Endothelial cell (in vitro differentiated cells): ENCODE results near the gene SLC38A4. TPM values are rescaled to one million over a fixed set of nuclear protein-coding genes. Genes with fewer than 3 reads are reported as not detected.

Experiments used
- DNase-seq: peaks from one replicate; pipeline ENCODE4 v3.0.0; 2021; ENCODE audit warnings: low spot score
- H3K27ac Mint-ChIP-seq: one replicate; pipeline ENCODE4 v1.8.0; 2021; ENCODE audit warnings: mixed read lengths, inconsistent platforms; ENCODE audit not compliant: unreplicated experiment
- H3K27me3 Mint-ChIP-seq: one replicate; pipeline ENCODE4 v1.8.0; 2021; ENCODE audit warnings: mild to moderate bottlenecking, moderate library complexity, mixed read lengths, inconsistent platforms; ENCODE audit not compliant: unreplicated experiment
- H3K36me3 Mint-ChIP-seq: one replicate; pipeline ENCODE4 v1.8.0; 2021; ENCODE audit warnings: mild to moderate bottlenecking, low read depth, mixed read lengths, inconsistent platforms; ENCODE audit not compliant: unreplicated experiment
- H3K4me1 Mint-ChIP-seq: one replicate; pipeline ENCODE4 v1.8.0; 2021; ENCODE audit warnings: mild to moderate bottlenecking, mixed read lengths, inconsistent platforms; ENCODE audit not compliant: unreplicated experiment
- H3K4me3 Mint-ChIP-seq: one replicate; pipeline ENCODE4 v1.8.0; 2021; ENCODE audit warnings: mild to moderate bottlenecking, mixed read lengths, inconsistent platforms; ENCODE audit not compliant: unreplicated experiment
- H3K9me3 Mint-ChIP-seq: one replicate; pipeline ENCODE4 v1.8.0; 2021; ENCODE audit warnings: mixed read lengths, inconsistent platforms; ENCODE audit not compliant: unreplicated experiment
- total RNA-seq: library from RNA; stranded (reverse); fragmentation: NEBNext Ultra II Directional; extraction: Animal tissue kit (Norgen Biotek cat#: 25700); gene quantifications from one replicate; pipeline ENCODE4 v1.2.1, GENCODE V29; 2021; ENCODE audit not compliant: unreplicated experiment
- TF ChIP-seq, protein P1 (sequence below): fragments of 200-600 bp; sonication (generic); IDR thresholded peaks from one replicate; pipeline ENCODE4 v1.5.0; 2021; ENCODE audit warnings: antibody characterized with exemption; ENCODE audit not compliant: unreplicated experiment

Gene SLC38A4
- total RNA-seq, 1 donor from 2014 or later: not detected

DNA sequence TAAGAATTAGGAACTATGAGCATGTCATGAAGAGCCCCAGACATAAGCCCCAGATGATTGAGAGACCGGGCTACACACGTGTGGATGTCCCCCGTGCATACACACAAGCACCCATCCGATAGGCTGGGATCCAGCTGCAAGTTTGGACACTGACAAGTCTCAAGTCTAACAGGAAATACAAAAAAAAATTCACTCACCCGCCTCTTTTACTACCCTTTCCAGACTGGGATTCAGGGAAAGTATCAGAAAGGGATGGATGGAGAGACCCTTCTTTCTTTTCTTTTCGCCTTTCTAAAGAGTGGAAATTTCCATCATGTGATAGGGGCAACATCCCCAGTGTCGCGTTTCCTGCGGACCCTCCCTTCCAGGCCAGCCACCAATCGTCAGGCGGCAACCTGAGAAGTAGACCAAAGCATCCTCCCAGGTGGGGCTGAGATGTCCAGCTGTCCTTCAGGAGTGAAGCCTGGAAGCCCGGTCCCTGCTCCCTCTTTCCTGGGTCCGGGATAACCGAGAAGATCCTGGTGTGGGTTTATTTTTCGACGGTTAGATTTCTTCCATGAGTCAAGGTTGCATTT, 6.4 kb upstream of the SLC38A4 start:
- H3K36me3 Mint-ChIP-seq: no peaks in the 10 kb centered on the region
- DNase-seq: no peak
- TF ChIP-seq, protein P1, sequence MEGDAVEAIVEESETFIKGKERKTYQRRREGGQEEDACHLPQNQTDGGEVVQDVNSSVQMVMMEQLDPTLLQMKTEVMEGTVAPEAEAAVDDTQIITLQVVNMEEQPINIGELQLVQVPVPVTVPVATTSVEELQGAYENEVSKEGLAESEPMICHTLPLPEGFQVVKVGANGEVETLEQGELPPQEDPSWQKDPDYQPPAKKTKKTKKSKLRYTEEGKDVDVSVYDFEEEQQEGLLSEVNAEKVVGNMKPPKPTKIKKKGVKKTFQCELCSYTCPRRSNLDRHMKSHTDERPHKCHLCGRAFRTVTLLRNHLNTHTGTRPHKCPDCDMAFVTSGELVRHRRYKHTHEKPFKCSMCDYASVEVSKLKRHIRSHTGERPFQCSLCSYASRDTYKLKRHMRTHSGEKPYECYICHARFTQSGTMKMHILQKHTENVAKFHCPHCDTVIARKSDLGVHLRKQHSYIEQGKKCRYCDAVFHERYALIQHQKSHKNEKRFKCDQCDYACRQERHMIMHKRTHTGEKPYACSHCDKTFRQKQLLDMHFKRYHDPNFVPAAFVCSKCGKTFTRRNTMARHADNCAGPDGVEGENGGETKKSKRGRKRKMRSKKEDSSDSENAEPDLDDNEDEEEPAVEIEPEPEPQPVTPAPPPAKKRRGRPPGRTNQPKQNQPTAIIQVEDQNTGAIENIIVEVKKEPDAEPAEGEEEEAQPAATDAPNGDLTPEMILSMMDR: no peak
- peaks cover 15% of the 10 kb centered on the region for H3K4me1 Mint-ChIP-seq
- peak overlapping the region; percentile 80 for H3K4me3 Mint-ChIP-seq
- no peaks in the 10 kb centered on the region for H3K9me3 Mint-ChIP-seq
- peaks cover 12% of the 10 kb centered on the region for H3K27me3 Mint-ChIP-seq
- H3K27ac Mint-ChIP-seq: no peak overlapping the region

DNA sequence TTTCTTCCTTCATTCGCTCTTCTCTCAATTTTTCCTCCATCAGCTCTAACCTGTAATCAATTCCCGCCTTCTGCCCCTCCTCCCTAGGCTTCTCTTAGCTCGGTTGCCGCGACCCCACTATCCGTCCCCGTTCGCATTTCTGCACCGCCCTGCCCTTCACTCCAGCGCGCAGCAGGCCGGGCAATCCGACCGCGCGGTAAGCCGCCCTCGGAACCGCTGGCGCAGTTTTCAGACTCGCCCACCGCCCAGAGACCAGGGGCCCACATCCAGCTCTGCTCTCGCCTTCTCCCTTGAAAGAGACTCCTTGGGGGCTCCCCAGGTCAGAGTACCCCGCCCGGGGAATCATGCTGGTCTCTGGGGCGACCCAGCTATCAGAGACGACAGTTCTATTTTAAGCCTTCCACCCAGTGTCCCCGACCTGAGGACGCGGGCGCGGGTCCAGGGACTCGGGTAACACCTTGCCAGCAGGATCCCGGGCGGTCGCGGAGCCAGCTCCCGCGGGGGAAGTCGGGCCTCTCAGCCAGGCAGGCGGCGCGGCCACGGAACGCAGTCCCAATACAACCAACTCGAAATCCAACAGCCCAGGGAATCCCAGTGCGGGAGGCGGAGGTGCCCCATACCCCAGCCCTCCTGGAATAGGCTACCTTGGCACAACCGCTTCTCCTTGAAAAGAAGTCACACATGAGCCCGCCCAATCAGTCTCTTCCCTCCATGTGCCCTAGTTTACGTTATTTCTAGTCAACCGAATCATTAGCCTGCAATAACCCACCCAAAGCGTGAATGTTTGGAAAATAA, 5.7 kb upstream of the SLC38A4 start:
- DNase-seq: peak; percentile 46
- peak overlapping the region; percentile 80 for H3K4me3 Mint-ChIP-seq
- H3K27me3 Mint-ChIP-seq: peaks cover 12% of the 10 kb centered on the region
- no peaks in the 10 kb centered on the region for H3K36me3 Mint-ChIP-seq
- no peak overlapping the region for H3K27ac Mint-ChIP-seq
- TF ChIP-seq, protein P1: no peak
- no peaks in the 10 kb centered on the region for H3K9me3 Mint-ChIP-seq
- peaks cover 15% of the 10 kb centered on the region for H3K4me1 Mint-ChIP-seq

DNA sequence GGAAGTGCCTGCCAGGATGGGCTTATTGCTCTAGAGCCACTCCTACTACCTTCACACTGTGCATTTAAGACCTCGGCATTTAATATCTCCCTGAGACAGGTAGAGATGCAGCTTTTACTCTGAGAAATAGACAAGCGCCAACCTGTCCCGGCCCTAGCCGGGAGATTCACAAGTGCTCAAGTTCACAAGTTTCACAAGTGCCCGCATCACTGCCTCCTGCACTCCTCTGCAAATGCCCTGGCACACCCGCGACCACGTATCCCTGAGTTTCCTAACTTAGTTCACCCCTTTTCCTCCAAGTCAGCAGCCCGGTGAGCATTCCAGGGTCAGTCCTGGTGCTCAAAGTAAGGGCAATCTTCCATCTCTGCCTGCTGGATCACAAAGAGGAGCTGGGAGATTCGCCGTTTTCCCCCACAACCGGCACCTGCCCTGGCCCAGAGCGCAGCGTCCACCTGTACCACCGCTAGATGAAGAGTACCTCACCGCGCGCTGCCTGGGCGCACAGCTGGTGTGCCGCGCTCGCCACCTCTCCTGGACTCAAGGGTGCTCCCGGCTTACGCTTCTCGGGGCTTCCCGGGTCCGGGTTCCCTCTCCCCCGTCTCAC, 5.0 kb upstream of the SLC38A4 start:
- Mint-ChIP-seq H3K27me3 (peaks cover 12% of the 10 kb centered on the region), H3K4me3 (peak overlapping the region; percentile 80), H3K9me3 (no peaks in the 10 kb centered on the region), H3K4me1 (peaks cover 15% of the 10 kb centered on the region), H3K36me3 (no peaks in the 10 kb centered on the region), H3K27ac (no peak overlapping the region)
- peak; percentile 12 for DNase-seq
- TF ChIP-seq, protein P1: no peak

DNA sequence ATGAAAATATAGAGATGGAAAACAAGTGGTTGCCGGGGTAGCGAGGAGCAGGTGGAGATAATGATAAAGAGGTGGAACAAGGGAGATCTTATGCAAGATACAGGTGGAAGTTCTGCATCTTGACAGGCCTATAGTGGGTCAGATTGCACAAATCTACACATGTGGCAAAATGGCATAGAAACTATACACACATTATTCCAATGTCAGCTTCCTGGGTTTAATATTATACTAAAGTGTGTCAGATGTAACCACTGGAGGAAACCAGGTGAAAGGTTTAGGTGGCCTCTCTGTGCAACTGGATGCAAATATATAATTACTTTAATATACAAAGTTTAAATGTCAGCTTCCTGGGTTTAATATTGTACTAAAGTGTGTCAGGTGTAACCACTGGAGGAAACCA, 1.1 kb downstream of the SLC38A4 start:
- H3K4me1 Mint-ChIP-seq: peaks cover 3% of the 10 kb centered on the region
- no peaks in the 10 kb centered on the region for H3K9me3 Mint-ChIP-seq
- DNase-seq: no peak
- TF ChIP-seq, protein P1: no peak
- H3K4me3 Mint-ChIP-seq: no peak overlapping the region
- H3K27ac Mint-ChIP-seq: no peak overlapping the region
- no peaks in the 10 kb centered on the region for H3K27me3 Mint-ChIP-seq
- no peaks in the 10 kb centered on the region for H3K36me3 Mint-ChIP-seq

DNA sequence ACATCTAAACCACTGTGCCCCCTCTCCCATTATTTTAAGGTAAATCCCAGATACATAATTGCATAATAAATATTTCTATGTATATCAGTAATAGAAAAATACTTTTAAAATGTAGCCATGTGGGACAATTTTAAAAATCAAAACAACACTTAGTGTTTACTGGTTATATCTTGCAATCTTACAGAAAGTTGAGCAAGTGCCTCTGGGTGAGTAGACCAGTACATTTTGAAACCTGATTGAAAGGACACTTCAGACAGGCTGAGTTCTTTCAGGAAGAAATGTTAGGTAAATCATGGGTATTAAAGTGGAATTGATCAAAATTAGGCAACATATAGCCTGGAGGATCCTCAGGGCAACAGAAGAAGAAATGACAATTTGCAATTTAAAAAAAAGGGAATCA, 7.2 kb downstream of the SLC38A4 start:
- Mint-ChIP-seq H3K9me3 (no peaks in the 10 kb centered on the region), H3K27me3 (no peaks in the 10 kb centered on the region), H3K4me3 (no peak overlapping the region), H3K27ac (no peak overlapping the region), H3K4me1 (no peaks in the 10 kb centered on the region), H3K36me3 (no peaks in the 10 kb centered on the region)
- TF ChIP-seq, protein P1: no peak
- no peak for DNase-seq
